ENCODE measurements around the gene SCYGR5. TPM values are rescaled to one million over a fixed set of nuclear protein-coding genes. Genes with fewer than 3 reads are reported as not detected.

Gene SCYGR5
- total and polyA plus RNA-seq, 2 of the 8 experiments (the other 6 are each of a cell fraction or from before 2014, with no cell fraction given): not detected

Other genes with a start within 250 kb of the SCYGR5 start
- gene AGFG1, start 194.6 kb upstream of the SCYGR5 start, total RNA-seq (2021; fragmentation: NEBNext Ultra II Directional; extraction: Animal tissue kit (Norgen Biotek cat#: 25700)): 102 and 108 TPM in 2 replicates
- gene AGFG1, start 194.6 kb upstream of the SCYGR5 start, polyA plus RNA-seq (2011; rRNA removed): 109 and 147 TPM in 2 replicates
- gene SCYGR2, start 67.9 kb upstream of the SCYGR5 start, total RNA-seq (2021; fragmentation: NEBNext Ultra II Directional; extraction: Animal tissue kit (Norgen Biotek cat#: 25700)): not detected in 2 replicates
- not detected in 2 replicates for gene SCYGR2, start 67.9 kb upstream of the SCYGR5 start, polyA plus RNA-seq (2011; rRNA removed)
- not detected in 2 replicates for gene SCYGR3, start 52.0 kb upstream of the SCYGR5 start, total RNA-seq (2021; fragmentation: NEBNext Ultra II Directional; extraction: Animal tissue kit (Norgen Biotek cat#: 25700))
- gene SCYGR3, start 52.0 kb upstream of the SCYGR5 start, polyA plus RNA-seq (2011; rRNA removed): not detected in 2 replicates
- not detected in 2 replicates for gene SCYGR4, start 49.3 kb upstream of the SCYGR5 start, total RNA-seq (2021; fragmentation: NEBNext Ultra II Directional; extraction: Animal tissue kit (Norgen Biotek cat#: 25700))
- not detected in 2 replicates for gene SCYGR4, start 49.3 kb upstream of the SCYGR5 start, polyA plus RNA-seq (2011; rRNA removed)
- 5.9 and 9.8 TPM in 2 replicates for gene SLC19A3, start 51.2 kb downstream of the SCYGR5 start, total RNA-seq (2021; fragmentation: NEBNext Ultra II Directional; extraction: Animal tissue kit (Norgen Biotek cat#: 25700))
- gene SLC19A3, start 51.2 kb downstream of the SCYGR5 start, polyA plus RNA-seq (2011; rRNA removed): 7.0 and 8.4 TPM in 2 replicates
- not detected in 2 replicates for gene SCYGR6, start 58.0 kb downstream of the SCYGR5 start, total RNA-seq (2021; fragmentation: NEBNext Ultra II Directional; extraction: Animal tissue kit (Norgen Biotek cat#: 25700))
- not detected in 2 replicates for gene SCYGR6, start 58.0 kb downstream of the SCYGR5 start, polyA plus RNA-seq (2011; rRNA removed)
- gene SCYGR7, start 61.5 kb downstream of the SCYGR5 start, total RNA-seq (2021; fragmentation: NEBNext Ultra II Directional; extraction: Animal tissue kit (Norgen Biotek cat#: 25700)): not detected in 2 replicates
- gene SCYGR7, start 61.5 kb downstream of the SCYGR5 start, polyA plus RNA-seq (2011; rRNA removed): not detected in 2 replicates
- not detected in 2 replicates for gene SCYGR8, start 79.1 kb downstream of the SCYGR5 start, total RNA-seq (2021; fragmentation: NEBNext Ultra II Directional; extraction: Animal tissue kit (Norgen Biotek cat#: 25700))
- not detected in 2 replicates for gene SCYGR8, start 79.1 kb downstream of the SCYGR5 start, polyA plus RNA-seq (2011; rRNA removed)
- gene CCL20, start 147.0 kb downstream of the SCYGR5 start, total RNA-seq (2021; fragmentation: NEBNext Ultra II Directional; extraction: Animal tissue kit (Norgen Biotek cat#: 25700)): not detected in 2 replicates
- gene CCL20, start 147.0 kb downstream of the SCYGR5 start, polyA plus RNA-seq (2011; rRNA removed): not detected in 2 replicates
- gene DAW1, start 204.8 kb downstream of the SCYGR5 start, total RNA-seq (2021; fragmentation: NEBNext Ultra II Directional; extraction: Animal tissue kit (Norgen Biotek cat#: 25700)): 0.84 and 1.4 TPM in 2 replicates
- 0.24 and 0.44 TPM in 2 replicates for gene DAW1, start 204.8 kb downstream of the SCYGR5 start, polyA plus RNA-seq (2011; rRNA removed)